Measurements from ENCODE around the gene TMEM256. TPM values are rescaled to one million over a fixed set of nuclear protein-coding genes. Genes with fewer than 3 reads are reported as not detected.

Gene TMEM256
- total RNA-seq, 4 donors from 2014 or later = 10.0 to 129 (median 85.6) TPM

- Histone ChIP-seq H3K27ac (no peak overlapping the region), H3K27me3 (peaks cover 44% of the 10 kb centered on the region), H3K9me3 (no peaks in the 10 kb centered on the region), H3K36me3 (no peaks in the 10 kb centered on the region), H3K4me3 (peak overlapping the region in 2 of 4 donors; percentile 6 to 79), H3K4me1 (peaks cover 26 to 51% (median 43%) of the 10 kb centered on the region in 4 donors)
- 36 to 80% methylated on average over 5 to 46 of the region's 48 CpGs for WGBS, 2 donors (ENCODE audit: low coverage in 1 of 2)
- DNase-seq = peak; percentile 54
- intact Hi-C loops (cut with DNase I; ENCODE audit: low total_unique reads) = loop anchor here (1.0 to 2.0 kb wide), 2 partner anchors 47 to 82 kb away; partner anchors contain the start of gene POLR2A
- TF ChIP-seq CTCF (IDR thresholded peaks at IDR 0.05) (no peak), POLR2A (IDR thresholded peaks at IDR 0.05) (no peak), EP300 (IDR thresholded peaks at IDR 0.05; ENCODE audit: low read depth) (no peak), POLR2AphosphoS5 (IDR thresholded peaks at IDR 0.05) (no peak)
- in situ Hi-C loops (cut with MboI; ENCODE audit: low pct_ligation_motif_present in 1 of 4, low pct_unique_long_range_greater_than_20kb in 1 of 4, low sequenced_read_pairs in 3 of 4) = loop anchor here in 2 of 4 donors (10.0 kb wide), 2 partner anchors 73 to 83 kb away; partner anchors contain the start of genes KCTD11 (in 1 of the 2) and TMEM95 (in 1 of the 2)
Observed at GRCh38 chr17:7437950-7438614, 34.2 kb upstream of the TMEM256 start.

GRCh38 chr17:7437369-7437863, 33.5 kb upstream of the TMEM256 start:
- Histone ChIP-seq H3K36me3 (no peaks in the 10 kb centered on the region), H3K4me1 (peaks cover 26 to 51% (median 43%) of the 10 kb centered on the region in 4 donors), H3K9me3 (no peaks in the 10 kb centered on the region), H3K27ac (peak overlapping the region; percentile 82 to 90 (median 87)), H3K27me3 (peaks cover 44% of the 10 kb centered on the region), H3K4me3 (peak overlapping the region; percentile 14 to 79 (median 32))
- WGBS, 2 donors (ENCODE audit: low coverage in 1 of 2) = 38 to 40% methylated on average over 3 to 27 of the region's 31 CpGs
- DNase-seq = no peak
- intact Hi-C loops (cut with DNase I; ENCODE audit: low total_unique reads) (loop anchor here (1.0 kb wide), 1 partner anchor 81 kb away; no protein-coding TSS in a partner anchor), in situ Hi-C loops (cut with MboI; ENCODE audit: low pct_ligation_motif_present in 1 of 4, low pct_unique_long_range_greater_than_20kb in 1 of 4, low sequenced_read_pairs in 3 of 4) (loop anchor here in 2 of 4 donors (10.0 kb wide), 2 partner anchors 73 to 83 kb away; partner anchors contain the start of genes KCTD11 (in 1 of the 2) and TMEM95 (in 1 of the 2))
- TF ChIP-seq POLR2A (IDR thresholded peaks at IDR 0.05) (no peak), EP300 (IDR thresholded peaks at IDR 0.05; ENCODE audit: low read depth) (no peak), CTCF (IDR thresholded peaks at IDR 0.05) (no peak), POLR2AphosphoS5 (IDR thresholded peaks at IDR 0.05) (no peak)

- peaks cover 26 to 51% (median 43%) of the 10 kb centered on the region in 4 donors for H3K4me1 ChIP-seq
- DNase-seq = peak; percentile 88
- 7% methylated on average over 87 of the region's 92 CpGs; no CpG with 5 or more reads in 1 of the 2 donors for WGBS, 2 donors (ENCODE audit: low coverage in 1 of 2)
- peak overlapping the region; percentile 18 to 79 (median 36) for H3K4me3 ChIP-seq
- peaks cover 40% of the 10 kb centered on the region for H3K27me3 ChIP-seq
- H3K9me3 ChIP-seq = no peaks in the 10 kb centered on the region
- intact Hi-C loops (cut with DNase I; ENCODE audit: low total_unique reads) = loop anchor here (1.0 kb wide), 1 partner anchor 80 kb away; no protein-coding TSS in a partner anchor
- in situ Hi-C loops (cut with MboI; ENCODE audit: low pct_ligation_motif_present in 1 of 4, low pct_unique_long_range_greater_than_20kb in 1 of 4, low sequenced_read_pairs in 3 of 4) = loop anchor here in 2 of 4 donors (10.0 kb wide), 2 partner anchors 72 to 82 kb away; partner anchors contain the start of genes KCTD11 (in 1 of the 2) and TMEM95 (in 1 of the 2)
- peak overlapping the region; percentile 82 to 90 (median 87) for H3K27ac ChIP-seq
- H3K36me3 ChIP-seq = no peaks in the 10 kb centered on the region
- peak; percentile 63 for TF ChIP-seq POLR2A (IDR thresholded peaks at IDR 0.05)
- no peak for TF ChIP-seq EP300 (IDR thresholded peaks at IDR 0.05; ENCODE audit: low read depth)
- peak in 2 of 3 donors; percentile 56 to 68 for TF ChIP-seq POLR2AphosphoS5 (IDR thresholded peaks at IDR 0.05)
- TF ChIP-seq CTCF (IDR thresholded peaks at IDR 0.05) = peak in 4 of 5 experiments; percentile 70 to 90 (median 81)
Observed at GRCh38 chr17:7436556-7437368, 32.9 kb upstream of the TMEM256 start.

All from transverse colon (tissue), 4 donors.